DMS153 treated with DMSO at 0.1 percent for 48 hours (cell line): Measurements from ENCODE around the gene TSPAN14.
"Not testable (repeated sequence)": the region's sequence is repeated elsewhere in the genome, so short reads cannot be mapped to it uniquely, and the experiment has no call there.

Experiments used
- DNase-seq: peaks from one replicate; lab custom pipeline; 2025; ENCODE audit not compliant: unreplicated experiment; lab: John Stamatoyannopoulos, UW

TSPAN14 gene

GRCh38 chr10:80539421-80540031 lies 85.4 kb downstream of the TSPAN14 start:
- DNase-seq: no peak

GRCh38 chr10:80540136-80540535 lies 86.0 kb downstream of the TSPAN14 start:
- no peak for DNase-seq

GRCh38 chr10:80540618-80540980 lies 86.5 kb downstream of the TSPAN14 start:
- DNase-seq: no peak

GRCh38 chr10:80540981-80541750 lies 87.1 kb downstream of the TSPAN14 start:
- DNase-seq: no peak

- DNase-seq: no peak
These were observed 87.9 kb downstream of the TSPAN14 start for GRCh38 chr10:80542053-80542452.

- DNase-seq: no peak
These were observed 88.7 kb downstream of the TSPAN14 start for GRCh38 chr10:80542652-80543318.

- DNase-seq: not testable (repeated sequence)
These were observed 89.2 kb downstream of the TSPAN14 start for GRCh38 chr10:80543319-80543672.

- no peak for DNase-seq
These were observed 90.3 kb downstream of the TSPAN14 start for GRCh38 chr10:80544316-80544953.

GRCh38 chr10:80545258-80545881 lies 91.3 kb downstream of the TSPAN14 start:
- no peak for DNase-seq

GRCh38 chr10:80552151-80552646 lies 98.1 kb downstream of the TSPAN14 start:
- no peak for DNase-seq

- DNase-seq: no peak
These were observed 99.3 kb downstream of the TSPAN14 start for GRCh38 chr10:80553436-80553835.

GRCh38 chr10:80554050-80554449 lies 99.9 kb downstream of the TSPAN14 start:
- no peak for DNase-seq

GRCh38 chr10:80555415-80555814 lies 101.3 kb downstream of the TSPAN14 start:
- no peak for DNase-seq

GRCh38 chr10:80561950-80562349 lies 107.8 kb downstream of the TSPAN14 start:
- no peak for DNase-seq

- DNase-seq: no peak
These were observed 113.2 kb downstream of the TSPAN14 start for GRCh38 chr10:80567292-80567691.

- DNase-seq: no peak
These were observed 115.2 kb downstream of the TSPAN14 start for GRCh38 chr10:80569131-80569895.

GRCh38 chr10:80571352-80571751 lies 117.2 kb downstream of the TSPAN14 start:
- DNase-seq: no peak

GRCh38 chr10:80579181-80579763 lies 125.2 kb downstream of the TSPAN14 start:
- DNase-seq: no peak

GRCh38 chr10:80579849-80580637 lies 125.9 kb downstream of the TSPAN14 start:
- DNase-seq: no peak
